GOT3 (cell line): ENCODE measurements around the gene DTX4.

Experiments
- DNase-seq: peaks from one replicate; lab custom pipeline; 2025; ENCODE audit warnings: mixed read lengths; lab: John Stamatoyannopoulos, UW

The DTX4 gene

GRCh38 chr11:59221441-59221840 lies 49.5 kb downstream of the DTX4 start:
- no peak for DNase-seq

GRCh38 chr11:59222464-59223060 lies 50.6 kb downstream of the DTX4 start:
- DNase-seq, result no peak

GRCh38 chr11:59223177-59223576 lies 51.2 kb downstream of the DTX4 start:
- DNase-seq, result no peak

GRCh38 chr11:59223611-59224010 lies 51.7 kb downstream of the DTX4 start:
- no peak for DNase-seq

- no peak for DNase-seq
Measured at GRCh38 chr11:59224351-59224928, 52.5 kb downstream of the DTX4 start.

- DNase-seq, result no peak
Measured at GRCh38 chr11:59225017-59225416, 53.1 kb downstream of the DTX4 start.

GRCh38 chr11:59226396-59226795 lies 54.5 kb downstream of the DTX4 start:
- no peak for DNase-seq

GRCh38 chr11:59240322-59240721 lies 68.4 kb downstream of the DTX4 start:
- no peak for DNase-seq

GRCh38 chr11:59243633-59244032 lies 71.7 kb downstream of the DTX4 start:
- DNase-seq, result no peak

GRCh38 chr11:59247531-59248227 lies 75.7 kb downstream of the DTX4 start:
- DNase-seq, result no peak

GRCh38 chr11:59249535-59249934 lies 77.6 kb downstream of the DTX4 start:
- DNase-seq, result no peak

GRCh38 chr11:59253001-59253400 lies 81.1 kb downstream of the DTX4 start:
- DNase-seq, result no peak

- no peak for DNase-seq
Measured at GRCh38 chr11:59254286-59254685, 82.4 kb downstream of the DTX4 start.

- DNase-seq, result no peak
Measured at GRCh38 chr11:59255281-59255680, 83.3 kb downstream of the DTX4 start.
